HCT116 (cell line): ENCODE data around the gene ZSWIM7.

ENCODE experiments used
- CBX3 ChIP-seq: IDR thresholded peaks from 2 replicates; pipeline ENCODE4 v1.6.1; 2012; ENCODE audit warnings: low read depth
- CEBPB ChIP-seq: IDR thresholded peaks from 2 replicates; pipeline ENCODE4 v1.6.1; 2012; ENCODE audit warnings: low read depth
- CTCF ChIP-seq, 3 experiments: fragments of 200-600 bp in 1 of 3; sonication (generic) in 1 of 3; IDR thresholded peaks in 2 of 3; conservative IDR thresholded peaks in 1 of 3; 2 replicates each; pipeline ENCODE4 v1.5.1; 2012 to 2017; ENCODE audit warnings: low read depth in 2 of 3, low read length in 2 of 3, antibody characterized with exemption in 1 of 3, borderline replicate concordance in 1 of 3, control low read depth in 1 of 3, mild to moderate bottlenecking in 1 of 3, mixed read lengths in 1 of 3, mixed run types in 1 of 3, moderate library complexity in 1 of 3; ENCODE audit not compliant: insufficient read depth in 1 of 3

- no peak for TF ChIP-seq CTCF (IDR thresholded peaks at IDR 0.05 in 2 of 3, conservative IDR thresholded peaks at IDR 0.05 in 1 of 3; ENCODE audit: borderline replicate concordance in 1 of 3, insufficient read depth in 1 of 3, low read depth in 2 of 3, low read length in 2 of 3)
- no peak for TF ChIP-seq CBX3
- peak; percentile 81 for TF ChIP-seq CEBPB
Observed at GRCh38 chr17:15996322-15996721, 3.2 kb downstream of the ZSWIM7 start.
